Mucosa of descending colon (tissue), 3 donors: ENCODE results near the gene SH3PXD2B. TPM values are rescaled to one million over a fixed set of nuclear protein-coding genes. Genes with fewer than 3 reads are reported as not detected.
"Not testable (repeated sequence)": the region's sequence is repeated elsewhere in the genome, so short reads cannot be mapped to it uniquely, and the experiment has no call there.

Experiments used
- ATAC-seq: fragments of 200-7000 bp; cut with Tn5 transposase; one replicate; pipeline ENCODE4 v1.9.1; 2020; ENCODE audit warnings: mild to moderate bottlenecking, moderate library complexity
- DNase-seq, 3 donors: peaks; one replicate each; pipeline ENCODE4 v3.0.0-alpha.2; 2020
- H3K36me3 ChIP-seq: fragments of 200-600 bp; one replicate; pipeline ENCODE4 v1.8.0; 2021; ENCODE audit warnings: low read depth, mild to moderate bottlenecking
- H3K4me1 ChIP-seq: fragments of 200-600 bp; one replicate; pipeline ENCODE4 v1.8.0; 2021; ENCODE audit warnings: low read depth, mild to moderate bottlenecking
- H3K4me3 ChIP-seq: fragments of 200-600 bp; one replicate; pipeline ENCODE4 v1.8.0; 2021; ENCODE audit warnings: mild to moderate bottlenecking
- H3K9me3 ChIP-seq: fragments of 200-600 bp; one replicate; pipeline ENCODE4 v1.8.0; 2021; ENCODE audit warnings: mild to moderate bottlenecking
- intact Hi-C, 2 donors: fragments of 100-400 bp; cut with DNase I in 1 of 2; cut with micrococcal nuclease in 1 of 2; formaldehyde crosslinking; loops; one replicate each; pipeline versions ENCODE4 v1.11.0 to v1.11.1; 2022; cut with DNase I, micrococcal nuclease
- total RNA-seq, 3 donors: library from RNA; stranded (reverse); fragmentation: NEBNext Ultra II Directional in 2 of 3; extraction: Animal tissue kit (Norgen Biotek cat#: 25700) in 2 of 3; gene quantifications; one replicate each; pipeline versions ENCODE4 v1.2.1 to v1.2.4, GENCODE V29; 2021 to 2023
- TF ChIP-seq, protein P1 (sequence below): fragments of 200-600 bp; IDR thresholded peaks from one replicate; pipeline ENCODE4 v1.8.0; 2022; ENCODE audit warnings: antibody characterized with exemption, mild to moderate bottlenecking
- donor health status: DM: no; HTN: no; CAD: no; lungs with moderate emphysema.
- donor health status: DM: no; HTN: no; CAD: no.
- donor health status: DM: no; HTN: yes; CAD: no.

Gene SH3PXD2B
- total RNA-seq, 3 donors from 2014 or later: 5.4 to 28.7 (median 19.9) TPM

DNA sequence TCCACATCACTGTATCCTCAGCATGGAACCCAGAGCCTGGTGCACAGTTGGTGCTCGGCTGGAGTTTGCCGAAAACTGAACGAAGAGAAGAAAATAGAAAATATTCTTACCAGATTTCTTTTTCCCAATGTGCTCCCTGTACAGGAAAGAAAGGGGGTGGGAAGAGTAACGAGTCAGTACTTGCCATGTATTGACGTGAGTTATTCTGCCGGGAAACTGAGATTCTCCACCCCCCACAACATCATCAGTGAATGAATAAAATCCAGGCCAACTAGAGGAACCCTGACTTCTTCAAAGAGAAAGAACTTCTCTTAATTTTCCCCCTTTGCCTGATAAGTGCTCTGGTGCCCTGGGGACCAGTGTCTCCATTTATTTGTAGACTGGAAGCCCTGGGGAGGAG lies 80.6 kb downstream of the SH3PXD2B start:
- TF ChIP-seq, protein P1, sequence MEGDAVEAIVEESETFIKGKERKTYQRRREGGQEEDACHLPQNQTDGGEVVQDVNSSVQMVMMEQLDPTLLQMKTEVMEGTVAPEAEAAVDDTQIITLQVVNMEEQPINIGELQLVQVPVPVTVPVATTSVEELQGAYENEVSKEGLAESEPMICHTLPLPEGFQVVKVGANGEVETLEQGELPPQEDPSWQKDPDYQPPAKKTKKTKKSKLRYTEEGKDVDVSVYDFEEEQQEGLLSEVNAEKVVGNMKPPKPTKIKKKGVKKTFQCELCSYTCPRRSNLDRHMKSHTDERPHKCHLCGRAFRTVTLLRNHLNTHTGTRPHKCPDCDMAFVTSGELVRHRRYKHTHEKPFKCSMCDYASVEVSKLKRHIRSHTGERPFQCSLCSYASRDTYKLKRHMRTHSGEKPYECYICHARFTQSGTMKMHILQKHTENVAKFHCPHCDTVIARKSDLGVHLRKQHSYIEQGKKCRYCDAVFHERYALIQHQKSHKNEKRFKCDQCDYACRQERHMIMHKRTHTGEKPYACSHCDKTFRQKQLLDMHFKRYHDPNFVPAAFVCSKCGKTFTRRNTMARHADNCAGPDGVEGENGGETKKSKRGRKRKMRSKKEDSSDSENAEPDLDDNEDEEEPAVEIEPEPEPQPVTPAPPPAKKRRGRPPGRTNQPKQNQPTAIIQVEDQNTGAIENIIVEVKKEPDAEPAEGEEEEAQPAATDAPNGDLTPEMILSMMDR: no peak
- no peak overlapping the region for H3K4me3 ChIP-seq
- H3K9me3 ChIP-seq: peaks cover 12% of the 10 kb centered on the region
- DNase-seq (no peak), ATAC-seq (no peak)
- intact Hi-C loops: no loop called here
- H3K36me3 ChIP-seq: no peaks in the 10 kb centered on the region
- H3K4me1 ChIP-seq: no peaks in the 10 kb centered on the region

DNA sequence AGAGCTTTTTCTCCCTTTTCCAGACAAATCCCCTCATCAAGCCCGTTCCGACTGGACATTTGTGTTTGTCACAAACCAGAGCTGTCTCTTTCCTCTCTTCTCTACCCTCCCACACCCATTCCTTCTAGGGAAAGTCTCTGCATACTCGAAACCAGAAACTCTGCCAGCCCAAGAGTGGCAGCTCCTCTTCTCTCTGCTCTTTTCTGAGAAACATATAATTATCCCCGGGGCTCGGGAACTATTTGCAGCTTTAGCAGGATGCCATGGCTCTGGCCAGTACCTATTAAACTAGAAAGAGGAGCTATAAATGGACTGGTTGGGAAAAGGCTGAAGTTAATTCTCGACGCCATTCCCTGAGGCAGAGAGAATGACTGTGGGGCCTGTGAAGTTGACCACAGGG lies 82.6 kb downstream of the SH3PXD2B start:
- TF ChIP-seq, protein P1: no peak
- H3K36me3 ChIP-seq: no peaks in the 10 kb centered on the region
- ATAC-seq (no peak), DNase-seq (no peak)
- H3K4me1 ChIP-seq: no peaks in the 10 kb centered on the region
- H3K9me3 ChIP-seq: peaks cover 12% of the 10 kb centered on the region
- no peak overlapping the region for H3K4me3 ChIP-seq
- intact Hi-C loops: no loop called here

DNA sequence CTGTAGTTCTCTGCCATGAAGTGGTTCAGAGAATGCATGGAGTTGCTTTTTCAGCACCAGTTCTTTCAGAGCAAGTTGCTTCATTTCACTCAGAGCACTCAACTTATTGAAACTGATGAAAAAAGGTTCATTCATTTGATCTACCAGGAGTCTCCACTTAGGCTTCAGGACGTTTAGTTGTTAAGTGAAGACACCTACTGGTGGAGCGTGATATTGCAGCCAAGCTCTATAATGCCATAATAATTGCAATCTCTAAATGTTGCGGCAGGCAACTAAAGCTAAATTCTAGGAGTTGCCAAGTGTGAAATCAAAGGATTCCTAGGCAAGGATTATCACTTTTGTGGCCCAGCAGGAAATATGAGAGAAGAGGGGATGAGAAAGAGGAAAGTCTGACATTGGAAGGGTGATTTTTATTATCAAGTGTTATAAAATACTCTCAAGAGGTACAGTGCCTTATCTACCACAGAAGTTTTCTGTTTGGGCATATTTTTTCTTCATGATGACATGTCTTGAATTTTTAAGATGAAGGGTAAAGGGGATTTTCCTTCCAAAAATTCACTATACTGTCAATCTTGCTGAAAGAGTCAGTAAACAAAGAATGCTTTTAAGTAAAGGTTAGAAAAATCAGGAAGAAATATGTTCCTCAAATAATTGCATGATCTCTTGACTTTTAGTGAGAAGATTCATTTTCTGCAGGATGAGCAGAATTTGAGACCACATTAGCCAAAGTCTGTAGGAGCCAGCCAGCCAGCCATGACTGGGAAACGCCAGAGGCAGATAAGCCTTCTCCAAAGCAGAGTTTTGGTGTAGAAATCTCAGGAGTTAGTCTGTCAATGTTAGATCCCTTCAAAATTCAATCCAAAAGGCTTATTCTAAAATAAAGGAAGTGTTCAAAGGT lies 83.4 kb downstream of the SH3PXD2B start:
- ATAC-seq (no peak), DNase-seq (peak in 1 of 3 donors; percentile 48)
- Histone ChIP-seq H3K4me1 (no peaks in the 10 kb centered on the region), H3K36me3 (no peaks in the 10 kb centered on the region), H3K4me3 (no peak overlapping the region), H3K9me3 (peaks cover 12% of the 10 kb centered on the region)
- intact Hi-C loops: no loop called here
- TF ChIP-seq, protein P1: peak; percentile 43

DNA sequence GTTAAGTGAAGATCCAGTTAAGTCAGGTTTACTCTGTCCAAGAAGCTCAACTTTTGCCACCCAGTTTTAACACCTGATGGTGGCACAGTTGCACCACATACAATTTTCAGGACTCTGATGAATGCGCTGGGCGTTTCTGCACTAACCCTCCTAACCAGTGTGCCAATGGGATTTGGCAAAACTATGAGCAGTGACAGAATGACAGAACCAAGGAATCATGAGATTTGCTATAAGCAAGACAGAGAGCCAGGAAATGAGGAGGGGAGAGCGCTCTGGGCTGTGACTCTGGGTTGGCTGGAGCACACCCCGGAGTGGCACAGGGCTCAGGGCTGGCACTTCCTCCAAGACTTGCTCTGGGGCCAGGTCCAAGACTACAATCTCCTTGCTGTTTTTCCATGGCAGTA lies 84.1 kb downstream of the SH3PXD2B start:
- H3K36me3 ChIP-seq: no peaks in the 10 kb centered on the region
- ATAC-seq (no peak), DNase-seq (no peak)
- H3K4me1 ChIP-seq: no peaks in the 10 kb centered on the region
- H3K4me3 ChIP-seq: no peak overlapping the region
- peaks cover 12% of the 10 kb centered on the region for H3K9me3 ChIP-seq
- TF ChIP-seq, protein P1: no peak
- intact Hi-C loops: no loop called here

DNA sequence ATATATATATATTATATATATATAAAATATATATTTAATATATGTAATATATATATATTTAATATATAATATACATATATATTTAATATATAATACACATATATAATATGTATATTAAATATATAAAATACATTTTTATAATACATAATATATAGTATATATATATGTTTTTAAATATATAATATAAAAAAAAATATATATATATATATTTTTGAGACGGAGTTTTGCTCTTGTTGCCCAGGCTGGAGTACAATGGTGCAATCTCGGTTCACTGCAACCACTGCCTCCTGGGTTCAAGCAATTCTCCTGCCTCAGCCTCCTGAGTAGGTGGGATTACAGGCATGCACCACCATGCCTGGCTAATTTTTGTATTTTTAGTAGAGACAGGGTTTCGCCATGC lies 85.6 kb downstream of the SH3PXD2B start:
- H3K9me3 ChIP-seq: peaks cover 12% of the 10 kb centered on the region
- intact Hi-C loops, DNase-seq, ATAC-seq, H3K4me3 ChIP-seq, H3K4me1 ChIP-seq, H3K36me3 ChIP-seq: not testable (repeated sequence)

DNA sequence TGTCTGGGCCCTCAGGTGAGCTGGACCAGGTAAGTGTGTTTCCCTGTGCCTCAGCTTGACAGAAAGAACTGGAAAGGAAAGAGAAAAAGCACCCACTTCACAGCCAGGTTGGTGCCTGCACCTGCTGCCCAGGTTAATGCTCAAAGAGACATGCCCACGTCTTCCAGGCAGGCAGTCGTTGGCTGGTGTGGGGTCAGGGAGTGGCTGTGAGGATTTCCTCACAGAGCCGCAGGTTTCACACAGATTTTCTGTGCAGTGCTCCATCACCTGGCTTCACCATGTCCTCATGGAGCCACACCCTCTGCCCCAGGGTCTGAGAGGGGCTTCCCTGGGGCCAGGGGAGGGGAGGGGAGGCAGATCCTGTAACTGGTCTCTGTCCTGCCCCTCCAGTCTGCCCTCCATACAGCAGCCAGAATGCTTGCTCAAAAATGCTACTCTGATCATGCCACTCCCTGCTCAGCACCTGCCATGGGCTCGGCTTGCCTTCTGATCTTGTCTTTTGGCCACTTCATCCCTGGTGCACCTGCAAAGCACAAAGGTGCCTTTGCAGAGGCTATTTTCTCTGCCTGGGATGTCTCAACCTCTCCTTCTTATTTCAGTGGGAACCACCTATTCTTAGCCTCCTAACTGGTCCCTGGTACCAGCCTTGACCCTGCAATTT lies 88.2 kb downstream of the SH3PXD2B start:
- Histone ChIP-seq H3K4me3 (no peak overlapping the region), H3K4me1 (no peaks in the 10 kb centered on the region), H3K36me3 (no peaks in the 10 kb centered on the region), H3K9me3 (peaks cover 6% of the 10 kb centered on the region)
- ATAC-seq (peak; percentile 60), DNase-seq (no peak)
- intact Hi-C loops: no loop called here
- TF ChIP-seq, protein P1: no peak
